H9 (cell line): ENCODE results near the gene SOWAHB. TPM values are rescaled to one million over a fixed set of nuclear protein-coding genes. Genes with fewer than 3 reads are reported as not detected.
A peak's percentile ranks its signal among the peaks of the same experiment; 100 is the strongest.

ENCODE experiments used
- DNase-seq: peaks from one replicate; pipeline ENCODE4 v3.0.0-alpha.2; 2017
- H2AFZ ChIP-seq: one replicate; pipeline ENCODE4 v1.6.1; 2013; ENCODE audit warnings: mild to moderate bottlenecking, low read length, control low read depth, moderate library complexity
- H2AK5ac ChIP-seq: 2 replicates; pipeline ENCODE4 v1.6.1; 2013; ENCODE audit warnings: low read length, control low read depth, mixed read lengths; ENCODE audit not compliant: insufficient read length
- H2BK120ac ChIP-seq: one replicate; pipeline ENCODE4 v1.6.1; 2013; ENCODE audit warnings: low read depth, mild to moderate bottlenecking, low read length, control low read depth, inconsistent platforms; ENCODE audit not compliant: poor library complexity, severe bottlenecking
- H2BK12ac ChIP-seq: 2 replicates; pipeline ENCODE4 v1.6.1; 2013; ENCODE audit warnings: low read length, control low read depth, mixed read lengths, low read depth; ENCODE audit not compliant: insufficient read length
- H2BK15ac ChIP-seq: 2 replicates; pipeline ENCODE4 v1.6.1; 2013; ENCODE audit warnings: low read depth, low read length, control low read depth
- H2BK20ac ChIP-seq: one replicate; pipeline ENCODE4 v1.6.1; 2013; ENCODE audit warnings: low read depth, mild to moderate bottlenecking, low read length, control low read depth, inconsistent platforms; ENCODE audit not compliant: poor library complexity, severe bottlenecking
- H2BK5ac ChIP-seq: 2 replicates; pipeline ENCODE4 v1.6.1; 2013; ENCODE audit warnings: low read length, control low read depth, mixed read lengths; ENCODE audit not compliant: insufficient read length
- H3K14ac ChIP-seq: 2 replicates; pipeline ENCODE4 v1.6.1; 2013; ENCODE audit warnings: low read length, control low read depth; ENCODE audit not compliant: insufficient read depth
- H3K18ac ChIP-seq: 2 replicates; pipeline ENCODE4 v1.6.1; 2013; ENCODE audit warnings: low read depth, mild to moderate bottlenecking, mixed read lengths, low read length, control low read depth; ENCODE audit not compliant: insufficient read length
- H3K23ac ChIP-seq: 2 replicates; pipeline ENCODE4 v1.6.1; 2013; ENCODE audit warnings: low read length, control low read depth, mixed read lengths, low read depth; ENCODE audit not compliant: insufficient read length
- H3K23me2 ChIP-seq: 2 replicates; pipeline ENCODE4 v1.6.1; 2013; ENCODE audit warnings: low read depth, mild to moderate bottlenecking, mixed read lengths, low read length, control low read depth; ENCODE audit not compliant: insufficient read length, poor library complexity, severe bottlenecking
- H3K27ac ChIP-seq: 2 replicates; pipeline ENCODE4 v1.5.1; 2013; ENCODE audit warnings: low read length, control low read depth, mixed read lengths, low read depth; ENCODE audit not compliant: insufficient read length
- H3K27me3 ChIP-seq: 2 replicates; pipeline ENCODE4 v1.6.1; 2013; ENCODE audit warnings: low read length, control low read depth, inconsistent platforms; ENCODE audit not compliant: insufficient read depth
- H3K4ac ChIP-seq: 2 replicates; pipeline ENCODE4 v1.6.1; 2013; ENCODE audit warnings: low read depth, mild to moderate bottlenecking, control low read depth, inconsistent platforms, low read length, moderate library complexity
- H3K4me1 ChIP-seq: 2 replicates; pipeline ENCODE4 v1.6.1; 2013; ENCODE audit warnings: low read length, control low read depth, inconsistent platforms; ENCODE audit not compliant: insufficient read depth
- H3K4me2 ChIP-seq: 2 replicates; pipeline ENCODE4 v1.6.1; 2013; ENCODE audit warnings: low read length, control low read depth, mixed read lengths; ENCODE audit not compliant: insufficient read length, insufficient read depth
- H3K56ac ChIP-seq: 2 replicates; pipeline ENCODE4 v1.6.1; 2013; ENCODE audit warnings: low read depth, mild to moderate bottlenecking, mixed read lengths, low read length, control low read depth; ENCODE audit not compliant: insufficient read length
- H3K79me1 ChIP-seq: 2 replicates; pipeline ENCODE4 v1.6.1; 2013; ENCODE audit warnings: low read depth, mild to moderate bottlenecking, moderate library complexity, low read length, control low read depth, inconsistent platforms; ENCODE audit not compliant: insufficient read depth, poor library complexity, severe bottlenecking
- H3K79me2 ChIP-seq: 2 replicates; pipeline ENCODE4 v1.6.1; 2013; ENCODE audit warnings: low read length, control low read depth, inconsistent platforms; ENCODE audit not compliant: insufficient read depth
- H3K9ac ChIP-seq: 2 replicates; pipeline ENCODE4 v1.6.1; 2013; ENCODE audit warnings: low read length, control low read depth, mixed read lengths; ENCODE audit not compliant: insufficient read length; ENCODE audit errors: extremely low read depth
- H3K9me3 ChIP-seq: one replicate; pipeline ENCODE4 v1.6.1; 2013; ENCODE audit warnings: low read depth, low read length, inconsistent platforms; ENCODE audit not compliant: control insufficient read depth
- H3T11ph ChIP-seq: one replicate; pipeline ENCODE4 v1.6.1; 2013; ENCODE audit warnings: mild to moderate bottlenecking, low read length, control low read depth, inconsistent platforms
- H4K20me1 ChIP-seq: one replicate; pipeline ENCODE4 v1.6.1; 2013; ENCODE audit not compliant: control insufficient read depth, insufficient read length, insufficient read depth
- H4K5ac ChIP-seq: 2 replicates; pipeline ENCODE4 v1.6.1; 2013; ENCODE audit warnings: low read depth, mild to moderate bottlenecking, mixed read lengths, low read length, control low read depth; ENCODE audit not compliant: insufficient read length
- H4K8ac ChIP-seq: replicated peaks from 2 replicates; pipeline ENCODE4 v1.6.1; 2013; ENCODE audit warnings: low read length, control low read depth, mixed read lengths, low read depth; ENCODE audit not compliant: insufficient read length
- H4K91ac ChIP-seq: 2 replicates; pipeline ENCODE4 v1.6.1; 2013; ENCODE audit warnings: low read depth, mild to moderate bottlenecking, moderate library complexity, mixed read lengths, low read length, control low read depth; ENCODE audit not compliant: insufficient read length
- H3K27ac Mint-ChIP-seq, 3 experiments: 2 replicates in 2 of 3; 3 replicates in 1 of 3; pipeline ENCODE4 v1.8.0; 2020 to 2021; ENCODE audit warnings: mixed read lengths in 3 of 3, mild to moderate bottlenecking in 1 of 3, moderate library complexity in 1 of 3
- H3K27me3 Mint-ChIP-seq: 2 replicates; pipeline ENCODE4 v1.8.0; 2021; ENCODE audit warnings: low read depth, mild to moderate bottlenecking, moderate library complexity, mixed read lengths
- H3K36me3 Mint-ChIP-seq, 3 experiments: 2 replicates in 2 of 3; 3 replicates in 1 of 3; pipeline ENCODE4 v1.8.0; 2020 to 2021; ENCODE audit warnings: low read depth in 3 of 3, mixed read lengths in 3 of 3; ENCODE audit not compliant: insufficient read depth in 1 of 3
- H3K4me1 Mint-ChIP-seq, 2 experiments: 2 replicates each; pipeline ENCODE4 v1.8.0; 2020; ENCODE audit warnings: mixed read lengths in 2 of 2
- H3K4me3 Mint-ChIP-seq, 2 experiments: 2 replicates in 1 of 2; 3 replicates in 1 of 2; pipeline ENCODE4 v1.8.0; 2020 to 2021; ENCODE audit warnings: mild to moderate bottlenecking in 2 of 2, mixed read lengths in 2 of 2, moderate library complexity in 1 of 2
- H3K9me3 Mint-ChIP-seq, 2 experiments: 2 replicates in 1 of 2; 3 replicates in 1 of 2; pipeline ENCODE4 v1.8.0; 2020; ENCODE audit warnings: mild to moderate bottlenecking in 2 of 2, mixed read lengths in 2 of 2, moderate library complexity in 1 of 2
- WGBS: extraction: QIAGEN DNeasy Blood & Tissue Kit; methylation state at CpG from one replicate; pipeline ENCODE4 v1.1.7; 2013; ENCODE audit warnings: missing lambda C conversion rate, low lambda C conversion rate, mixed read lengths; ENCODE audit not compliant: insufficient read length; ENCODE audit errors: extremely low coverage; 5-methylcytosine and 5-hydroxymethylcytosine counted together
- total RNA-seq: library from RNA; stranded (reverse); gene quantifications from 2 replicates; pipeline ENCODE4 v1.2.1, GENCODE V29; 2021
- TF ChIP-seq, protein P1 (sequence below): fragments of 200-600 bp; sonication (generic); conservative IDR thresholded peaks from 3 replicates; pipeline ENCODE4 v1.8.0; 2021; ENCODE audit warnings: antibody characterized with exemption, mild to moderate bottlenecking

Gene SOWAHB
- total RNA-seq, 1 experiment from 2014 or later, result 0.26 TPM

DNA sequence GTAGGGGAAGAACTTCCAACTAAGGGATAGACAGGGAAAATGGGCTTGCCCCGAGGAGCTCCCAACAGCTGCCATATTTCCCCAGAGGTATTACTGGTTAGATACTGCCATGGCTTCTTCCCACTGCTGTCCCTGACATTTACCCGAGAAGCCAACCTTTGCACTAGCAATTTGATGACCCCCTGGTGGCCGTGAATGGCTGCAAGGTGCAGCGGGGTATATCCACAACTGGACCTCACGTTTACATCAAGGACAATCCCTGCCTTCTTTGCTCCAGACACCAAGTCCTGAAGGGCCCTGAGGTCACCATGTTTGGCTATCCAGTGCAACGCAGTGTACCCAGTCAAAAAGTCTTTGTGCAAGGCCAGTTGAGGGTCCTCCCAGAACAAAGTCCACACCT lies 2.3 kb downstream of the SOWAHB start:
- Histone ChIP-seq H4K8ac (no peak overlapping the region), H3K4me2 (no peak overlapping the region), H2BK15ac (no peak overlapping the region), H3K4me1 (no peaks in the 10 kb centered on the region), H4K91ac (no peak overlapping the region), H2BK5ac (no peak overlapping the region), H3K27me3 (peaks cover 27% of the 10 kb centered on the region), H2AFZ (no peak overlapping the region), H3K18ac (no peak overlapping the region), H2BK20ac (no peak overlapping the region), H3K79me1 (no peaks in the 10 kb centered on the region), H3K4ac (no peak overlapping the region), H3K27ac (no peak overlapping the region), H3K56ac (no peak overlapping the region), H2BK120ac (no peak overlapping the region), H3K23ac (no peak overlapping the region), H3K14ac (no peak overlapping the region), H4K20me1 (peaks cover 2% of the 10 kb centered on the region), H3K9ac (no peak overlapping the region), H4K5ac (no peak overlapping the region), H3K79me2 (no peaks in the 10 kb centered on the region), H3K9me3 (no peaks in the 10 kb centered on the region), H3T11ph (no peak overlapping the region), H2AK5ac (no peak overlapping the region), H3K23me2 (peaks cover 18% of the 10 kb centered on the region), H2BK12ac (no peak overlapping the region)
- peaks cover 16 to 22% of the 10 kb centered on the region in 2 experiments for H3K4me1 Mint-ChIP-seq
- H3K4me3 Mint-ChIP-seq, result no peak overlapping the region
- WGBS, result no CpG with 5 or more reads among the region's 6 CpGs
- H3K27me3 Mint-ChIP-seq, result peaks cover 82% of the 10 kb centered on the region
- no peaks in the 10 kb centered on the region for H3K36me3 Mint-ChIP-seq
- TF ChIP-seq, protein P1, sequence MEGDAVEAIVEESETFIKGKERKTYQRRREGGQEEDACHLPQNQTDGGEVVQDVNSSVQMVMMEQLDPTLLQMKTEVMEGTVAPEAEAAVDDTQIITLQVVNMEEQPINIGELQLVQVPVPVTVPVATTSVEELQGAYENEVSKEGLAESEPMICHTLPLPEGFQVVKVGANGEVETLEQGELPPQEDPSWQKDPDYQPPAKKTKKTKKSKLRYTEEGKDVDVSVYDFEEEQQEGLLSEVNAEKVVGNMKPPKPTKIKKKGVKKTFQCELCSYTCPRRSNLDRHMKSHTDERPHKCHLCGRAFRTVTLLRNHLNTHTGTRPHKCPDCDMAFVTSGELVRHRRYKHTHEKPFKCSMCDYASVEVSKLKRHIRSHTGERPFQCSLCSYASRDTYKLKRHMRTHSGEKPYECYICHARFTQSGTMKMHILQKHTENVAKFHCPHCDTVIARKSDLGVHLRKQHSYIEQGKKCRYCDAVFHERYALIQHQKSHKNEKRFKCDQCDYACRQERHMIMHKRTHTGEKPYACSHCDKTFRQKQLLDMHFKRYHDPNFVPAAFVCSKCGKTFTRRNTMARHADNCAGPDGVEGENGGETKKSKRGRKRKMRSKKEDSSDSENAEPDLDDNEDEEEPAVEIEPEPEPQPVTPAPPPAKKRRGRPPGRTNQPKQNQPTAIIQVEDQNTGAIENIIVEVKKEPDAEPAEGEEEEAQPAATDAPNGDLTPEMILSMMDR, result peak; percentile 25; the same call in 2 of the 3 replicates
- peaks cover 0 to 2% of the 10 kb centered on the region in 2 experiments; a peak in 1 of 5 replicates for H3K9me3 Mint-ChIP-seq
- no peak overlapping the region for H3K27ac Mint-ChIP-seq
- peak; percentile 28 for DNase-seq
